GM19043 (cell line): ENCODE results near the gene MAP3K13.
"Not testable (repeated sequence)": the region's sequence is repeated elsewhere in the genome, so short reads cannot be mapped to it uniquely, and the experiment has no call there.

Source experiments
- ATAC-seq: cut with Tn5 transposase; IDR thresholded peaks from one replicate; pipeline ENCODE4 v1.9.1; 2021; ENCODE audit warnings: low read depth; ENCODE audit not compliant: unreplicated experiment

The MAP3K13 gene

DNA sequence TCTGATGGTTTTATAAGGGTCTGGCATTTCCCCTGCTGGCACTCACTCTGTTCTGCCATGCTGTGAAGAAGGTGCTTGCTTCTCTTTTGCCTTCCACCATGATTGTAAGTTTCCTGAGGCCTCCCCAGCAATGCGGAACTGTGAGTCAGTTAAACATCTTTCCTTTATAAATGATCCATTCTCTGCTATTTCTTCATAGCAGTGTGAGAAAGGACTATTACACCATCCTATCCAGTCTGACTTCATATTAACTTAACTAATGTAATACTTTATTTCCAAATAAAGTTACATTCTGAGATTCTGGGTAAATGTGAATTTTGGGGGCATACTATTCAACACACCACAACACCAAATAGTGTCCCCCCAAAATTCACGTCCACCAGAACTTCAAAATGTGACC lies 22.2 kb upstream of the MAP3K13 start:
- ATAC-seq, result no peak

DNA sequence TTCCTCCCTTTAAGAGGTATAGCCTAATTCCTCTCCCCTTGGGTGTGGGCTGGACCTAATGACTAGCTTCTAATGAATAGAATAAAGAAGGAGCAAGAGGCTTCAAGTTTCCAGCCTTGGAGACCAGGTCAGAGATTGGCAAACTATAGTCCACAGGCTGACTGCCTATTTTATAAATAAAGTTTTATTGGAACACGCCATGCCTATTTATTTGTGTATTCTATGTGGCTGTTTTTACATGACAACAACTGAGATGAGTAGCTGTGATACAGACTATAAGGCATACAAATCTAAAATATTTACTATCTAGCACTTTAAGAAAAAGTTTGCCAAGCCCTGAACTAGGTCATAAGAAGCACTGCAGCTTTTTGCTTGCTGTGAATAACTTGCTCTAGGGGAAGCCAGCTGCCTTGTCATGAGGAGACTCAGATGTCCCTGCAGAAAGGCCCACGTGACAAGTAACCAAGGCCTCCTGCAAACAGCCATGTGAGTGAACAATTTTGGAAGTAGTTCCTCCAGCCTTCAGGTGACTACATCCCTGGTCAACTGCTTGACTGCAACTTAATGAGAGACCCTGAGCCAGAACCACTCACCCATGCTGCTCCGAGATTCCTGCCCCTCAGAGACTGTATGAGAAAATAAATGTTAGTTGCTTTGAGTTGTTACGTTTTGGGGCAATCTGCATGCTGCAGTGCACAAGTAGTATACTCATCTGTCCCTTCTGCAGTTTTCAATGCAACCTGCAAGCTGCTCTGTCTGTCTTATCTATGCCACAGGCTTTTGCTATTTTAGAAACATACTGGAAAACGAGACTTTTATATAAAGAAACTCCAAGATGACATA lies 21.1 kb upstream of the MAP3K13 start:
- ATAC-seq, result no peak

DNA sequence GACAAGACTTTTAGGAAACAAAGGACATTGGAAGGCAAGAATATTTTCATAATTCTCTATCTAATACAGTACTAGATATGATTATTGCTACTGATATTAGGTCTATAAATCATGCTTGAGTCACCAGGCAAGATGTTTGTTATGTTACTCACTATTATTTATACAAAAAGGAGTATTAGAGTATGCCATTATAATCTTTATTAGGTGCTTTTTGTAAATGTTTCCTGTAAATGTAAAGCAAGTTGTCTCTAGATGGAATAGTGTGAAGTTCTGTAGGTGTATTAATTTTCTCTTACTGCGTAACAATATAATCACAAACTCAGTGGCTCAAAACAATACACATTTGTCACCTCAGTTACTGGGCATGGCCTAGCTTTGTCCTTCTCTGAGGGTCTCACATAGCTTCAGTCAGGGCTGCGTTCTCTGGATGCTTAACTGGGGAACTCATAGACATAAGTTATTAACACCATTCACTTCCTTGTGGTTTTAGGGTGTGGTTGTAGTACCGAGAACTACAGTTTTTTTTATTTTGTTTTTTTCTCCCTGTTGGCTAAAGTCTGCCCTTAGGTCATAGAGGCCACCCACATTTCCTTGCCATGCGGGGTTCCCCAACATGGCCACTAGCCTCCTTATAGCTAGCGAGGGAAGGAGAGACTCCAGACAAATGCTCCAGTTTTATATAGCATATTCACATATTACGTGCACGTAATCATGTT lies 20.3 kb upstream of the MAP3K13 start:
- no peak for ATAC-seq

DNA sequence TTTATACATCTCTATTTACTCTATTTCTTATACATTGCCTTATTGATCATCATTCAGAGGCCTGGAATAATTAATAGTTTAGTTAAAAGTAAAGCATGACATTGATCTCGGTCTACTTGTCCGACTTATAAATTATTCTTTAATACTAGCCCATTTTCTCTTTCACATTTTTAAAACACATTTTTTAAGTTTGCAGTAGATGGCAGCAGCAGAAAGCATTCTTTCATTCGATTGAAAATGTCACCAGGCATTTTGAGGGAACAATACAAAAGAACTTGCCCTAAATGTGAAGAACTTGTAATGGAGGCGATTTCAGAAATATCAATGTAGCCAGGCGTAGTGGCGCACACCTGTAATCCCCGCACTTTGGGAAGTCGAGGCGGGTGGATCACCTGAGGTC lies 15.5 kb upstream of the MAP3K13 start:
- ATAC-seq, result no peak

DNA sequence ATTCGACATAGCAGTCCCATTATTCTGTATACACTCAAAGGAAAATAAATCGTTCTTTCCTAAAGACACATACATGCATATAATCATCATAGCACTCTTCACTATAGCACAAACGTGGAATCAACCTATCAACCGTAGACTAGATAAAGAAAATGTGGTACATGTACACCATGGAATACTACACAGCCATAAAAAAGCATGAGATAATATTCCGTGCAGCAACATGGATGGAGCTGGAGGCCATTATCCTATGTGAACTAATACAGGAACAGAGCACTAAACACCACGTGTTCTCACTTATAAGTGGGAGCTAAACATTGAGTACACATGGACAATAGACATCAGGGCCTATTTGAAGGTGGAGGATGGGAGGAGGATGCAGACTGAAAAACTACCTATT lies 12.1 kb upstream of the MAP3K13 start:
- no peak for ATAC-seq

DNA sequence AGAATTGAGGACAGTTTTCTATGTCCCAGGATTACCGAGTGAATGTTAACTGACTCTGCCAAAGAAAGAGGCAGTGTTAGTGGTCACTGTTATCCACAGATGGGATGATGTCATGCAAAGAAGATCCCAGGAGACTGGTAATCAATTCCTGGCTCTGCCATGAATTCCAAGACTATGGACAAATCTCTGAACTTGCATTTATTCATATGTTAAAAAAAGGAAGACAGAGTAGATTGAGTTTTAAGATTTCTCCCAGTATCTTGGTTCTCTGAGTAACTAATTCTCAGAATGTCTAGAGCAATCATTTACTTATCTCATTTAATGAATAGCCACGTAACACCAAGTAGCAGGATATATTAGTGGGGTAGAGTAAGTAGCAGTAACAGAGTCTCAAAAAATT lies 11.5 kb upstream of the MAP3K13 start:
- no peak for ATAC-seq

DNA sequence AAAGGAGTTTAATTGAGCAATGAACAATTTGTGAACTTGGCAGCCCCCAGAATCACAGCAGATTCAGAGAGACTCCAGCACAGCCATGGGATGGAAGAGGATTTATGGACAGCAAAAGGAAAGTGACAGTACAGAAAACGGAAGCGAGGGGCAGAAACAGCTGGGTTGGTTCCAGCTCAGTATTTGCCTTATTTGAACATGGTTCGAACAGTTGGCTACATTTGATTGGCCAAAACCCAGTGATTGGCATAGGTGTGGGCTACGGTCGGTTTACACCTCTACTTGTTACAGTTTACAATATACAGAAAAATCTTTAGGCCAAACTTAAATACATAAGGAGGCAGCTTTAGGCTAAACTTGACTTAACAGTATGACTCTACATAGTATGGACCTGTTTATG lies 9.7 kb upstream of the MAP3K13 start:
- ATAC-seq, result no peak

DNA sequence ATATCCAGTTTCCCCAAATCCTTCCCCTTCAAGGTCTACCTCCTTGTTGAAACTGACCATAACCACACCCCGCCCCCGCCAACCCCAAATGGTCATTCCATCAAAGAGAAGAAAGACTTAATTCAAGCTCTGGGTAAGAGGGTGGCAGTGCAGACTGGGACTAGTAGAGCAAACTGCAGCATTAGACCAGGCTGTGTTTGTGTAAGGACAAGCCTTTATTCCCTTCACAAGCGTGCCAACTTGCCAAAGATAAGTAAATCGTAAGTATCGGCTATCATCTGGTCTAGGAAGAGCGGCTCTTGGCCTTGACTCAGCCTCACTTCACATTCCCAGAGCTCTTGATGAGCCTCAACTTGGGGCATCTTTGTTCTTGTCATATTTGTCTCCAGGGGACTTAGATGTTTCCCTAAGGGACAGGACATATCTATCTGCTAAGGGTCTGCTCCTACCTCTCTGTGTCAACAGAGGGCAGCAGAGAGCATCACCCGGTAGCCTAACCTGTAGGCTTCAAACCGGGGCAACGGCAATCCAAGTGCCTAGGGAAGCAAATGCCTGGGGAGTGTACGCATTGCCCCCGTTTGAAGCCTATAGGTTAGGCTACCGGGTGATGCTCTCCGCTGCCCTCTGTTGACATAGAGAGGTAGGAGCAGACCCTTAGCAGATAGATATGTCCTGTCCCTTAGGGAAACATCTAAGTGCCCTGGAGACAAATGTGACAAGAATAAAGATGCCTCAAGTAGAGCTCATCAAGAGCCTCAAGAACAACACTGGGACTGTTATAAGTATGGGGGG lies 8.9 kb upstream of the MAP3K13 start:
- peak; percentile 99 for ATAC-seq

DNA sequence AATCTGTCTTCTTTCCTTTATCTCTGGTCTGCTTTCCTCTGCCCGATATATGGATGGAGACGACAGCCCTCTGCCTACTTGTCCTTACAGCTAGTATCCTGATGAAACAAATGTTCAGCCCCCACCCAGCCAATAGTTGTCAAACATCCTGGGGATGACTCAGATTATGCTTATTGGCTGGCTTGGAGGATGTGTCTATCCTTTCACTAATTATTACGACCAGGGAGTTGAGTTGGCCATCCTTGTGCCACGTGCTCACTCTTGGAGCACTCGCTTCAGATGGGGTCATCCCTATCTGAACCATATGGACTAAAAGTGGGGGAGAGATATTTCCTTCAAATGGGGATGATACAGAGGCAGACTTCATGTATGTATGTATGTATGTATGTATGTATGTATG lies 6.4 kb upstream of the MAP3K13 start:
- ATAC-seq, result no peak

DNA sequence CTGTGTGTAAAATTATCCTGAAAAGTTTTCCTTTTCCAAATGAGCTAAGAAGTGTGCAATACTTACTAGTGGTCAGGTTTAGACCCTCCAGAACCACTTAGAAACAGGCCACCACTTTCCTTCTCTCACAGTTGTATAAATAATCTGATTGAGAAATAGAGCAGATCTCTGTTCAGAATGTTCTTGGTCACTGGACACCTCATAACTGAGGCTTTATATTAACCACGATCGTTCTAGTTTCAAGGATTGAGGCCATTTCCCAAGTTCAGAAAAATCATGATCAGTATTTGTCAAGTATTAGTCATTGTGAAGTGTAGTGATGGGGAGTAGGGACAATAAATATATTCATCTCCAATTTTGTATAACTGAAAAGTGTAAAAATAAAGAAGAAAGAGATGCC lies 1.0 kb upstream of the MAP3K13 start:
- ATAC-seq, result no peak

DNA sequence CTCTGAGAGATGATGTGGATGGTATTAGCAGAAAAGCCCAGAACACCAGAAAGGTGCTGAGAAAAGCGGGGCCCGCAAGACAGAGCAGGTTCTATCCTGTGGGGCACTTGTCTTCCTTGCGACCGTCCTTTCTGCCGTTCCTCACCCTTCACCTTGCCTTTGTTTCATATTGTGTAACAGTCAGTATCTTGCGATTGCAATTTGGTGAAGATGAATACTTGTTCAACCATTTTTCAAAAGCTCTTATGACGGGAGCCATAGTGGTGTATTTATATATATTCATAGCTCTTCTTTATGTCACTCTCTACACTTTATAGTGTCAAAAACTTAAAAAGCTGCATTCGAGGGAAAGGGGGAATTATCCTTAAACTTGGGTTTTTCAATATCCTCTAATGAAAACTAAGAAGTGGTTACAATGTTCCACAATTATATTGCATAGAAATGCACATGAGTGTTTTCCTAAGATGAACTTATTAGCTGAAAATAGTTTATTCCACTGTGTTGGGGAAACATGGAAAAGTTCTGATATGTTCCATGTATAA lies 797 bp downstream of the MAP3K13 start:
- peak; percentile 29 for ATAC-seq

DNA sequence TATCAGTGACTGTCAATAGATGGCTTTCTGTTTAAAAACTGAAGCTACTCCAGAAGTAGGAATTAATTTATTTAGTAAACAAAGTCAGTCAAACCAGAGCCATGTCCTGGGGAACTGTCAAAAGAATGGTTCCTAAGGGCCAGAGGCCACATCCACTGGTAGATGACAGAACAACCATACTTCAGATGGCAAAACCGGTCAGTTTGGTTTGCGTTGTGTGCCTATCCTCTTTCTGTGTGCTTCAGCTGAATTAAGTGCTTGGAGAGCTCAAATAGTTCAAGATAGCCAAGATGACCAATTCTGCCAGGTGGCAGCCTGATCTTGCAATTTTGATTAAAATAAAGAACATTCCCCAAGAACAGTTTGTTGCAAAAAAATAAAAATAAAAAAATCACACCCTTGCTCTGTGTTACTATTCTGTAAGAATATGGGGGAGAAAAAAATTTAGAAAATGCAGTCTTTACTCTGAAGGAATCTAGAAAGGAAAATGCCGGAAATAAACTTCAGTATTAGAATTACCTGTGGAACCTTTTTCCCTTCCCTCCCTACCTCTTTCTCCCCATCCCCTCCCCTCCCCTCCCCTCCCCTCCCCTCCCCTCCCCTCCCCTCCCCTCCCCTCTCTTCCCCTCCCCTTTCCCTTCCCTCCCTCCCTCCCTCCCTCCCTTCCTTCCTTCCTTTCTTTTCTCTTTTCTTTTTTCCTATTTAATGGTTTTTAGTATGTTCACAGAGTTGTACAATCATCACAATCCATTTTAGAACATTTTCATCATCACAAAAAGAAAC lies 2.5 kb downstream of the MAP3K13 start:
- no peak for ATAC-seq

DNA sequence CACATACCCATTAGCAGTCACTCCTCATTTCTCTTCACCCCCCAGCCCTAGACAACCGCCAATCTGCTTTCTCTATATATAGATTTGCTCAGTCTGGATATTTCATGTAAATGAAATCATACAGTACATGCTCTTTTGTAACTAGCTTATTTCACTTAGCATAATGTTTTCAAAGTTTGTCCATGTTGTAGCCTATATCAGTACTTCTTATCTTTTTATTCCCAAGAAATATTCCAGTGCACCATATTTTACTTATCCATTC lies 3.1 kb downstream of the MAP3K13 start:
- no peak for ATAC-seq

DNA sequence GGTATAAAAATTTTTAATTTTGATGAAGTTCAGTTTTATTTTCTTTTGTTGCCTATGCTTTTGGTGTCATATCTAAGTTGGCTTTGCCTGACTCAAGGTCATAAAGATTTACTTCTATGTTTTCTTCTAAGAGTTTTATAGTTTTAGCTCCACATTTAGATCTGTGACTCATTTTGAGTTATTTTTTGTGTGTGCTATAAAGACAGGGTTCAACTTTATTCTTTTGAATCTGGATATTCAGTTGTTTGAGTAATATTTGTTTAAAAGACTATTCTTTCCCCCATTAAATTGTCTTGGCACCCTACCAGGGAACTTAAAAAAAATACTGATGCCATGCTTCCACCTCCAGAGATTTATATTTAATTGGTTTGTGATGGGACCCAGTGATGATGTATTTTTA lies 4.0 kb downstream of the MAP3K13 start:
- no peak for ATAC-seq

DNA sequence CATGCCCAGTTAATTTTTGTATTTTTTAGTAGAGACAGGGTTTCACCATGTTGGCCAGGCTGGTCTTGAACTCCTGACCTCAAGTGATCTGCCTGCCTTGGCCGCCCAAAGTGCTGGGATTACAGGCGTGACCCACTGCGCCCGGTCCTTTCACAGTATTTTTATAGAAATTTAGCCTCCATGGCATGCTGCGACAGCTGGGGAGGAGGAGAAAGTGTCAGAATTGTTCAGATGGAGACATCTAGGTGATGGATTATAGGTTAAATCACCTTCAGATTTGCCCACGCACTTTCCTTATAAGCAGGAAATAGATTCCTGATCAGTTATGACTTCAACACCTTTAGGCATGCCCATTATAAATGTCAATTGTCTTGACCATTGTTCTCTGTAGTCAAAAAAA lies 7.4 kb downstream of the MAP3K13 start:
- not testable (repeated sequence) for ATAC-seq

DNA sequence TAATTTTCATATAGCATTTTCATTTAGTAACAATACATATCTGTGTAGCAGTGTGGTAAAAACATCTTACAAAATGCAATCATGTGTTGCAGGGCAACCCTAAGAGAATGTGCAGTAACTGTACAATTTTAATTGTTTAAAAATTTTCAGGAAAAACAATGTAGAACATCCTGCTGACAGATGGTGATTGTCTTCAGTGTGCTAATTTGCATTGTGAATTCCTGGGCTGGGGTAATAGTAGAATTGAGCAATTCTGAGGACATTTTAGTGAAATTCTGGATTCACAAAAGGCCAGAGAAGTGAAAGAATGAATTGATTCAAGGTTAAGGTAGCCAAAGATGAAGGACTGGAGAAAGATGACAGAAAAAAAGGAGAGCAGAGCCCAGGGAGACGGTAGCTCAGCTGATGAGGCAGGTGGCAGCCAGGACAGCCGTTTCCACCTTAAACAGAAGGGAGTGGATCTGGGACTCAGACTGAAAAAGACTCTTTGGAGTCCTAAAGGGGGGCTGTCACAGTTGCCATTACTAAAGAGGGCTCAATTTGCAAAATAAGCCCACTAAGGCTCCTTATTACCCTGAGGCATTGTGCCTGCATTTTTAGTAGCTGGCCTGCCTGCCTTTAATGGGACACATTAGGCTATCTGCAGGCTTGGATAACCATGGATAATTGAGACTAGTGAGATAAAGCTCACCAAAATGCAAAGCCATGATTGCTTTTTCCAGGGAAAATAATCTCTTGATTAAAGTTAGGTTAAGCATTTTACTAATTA lies 8.6 kb downstream of the MAP3K13 start:
- no peak for ATAC-seq

DNA sequence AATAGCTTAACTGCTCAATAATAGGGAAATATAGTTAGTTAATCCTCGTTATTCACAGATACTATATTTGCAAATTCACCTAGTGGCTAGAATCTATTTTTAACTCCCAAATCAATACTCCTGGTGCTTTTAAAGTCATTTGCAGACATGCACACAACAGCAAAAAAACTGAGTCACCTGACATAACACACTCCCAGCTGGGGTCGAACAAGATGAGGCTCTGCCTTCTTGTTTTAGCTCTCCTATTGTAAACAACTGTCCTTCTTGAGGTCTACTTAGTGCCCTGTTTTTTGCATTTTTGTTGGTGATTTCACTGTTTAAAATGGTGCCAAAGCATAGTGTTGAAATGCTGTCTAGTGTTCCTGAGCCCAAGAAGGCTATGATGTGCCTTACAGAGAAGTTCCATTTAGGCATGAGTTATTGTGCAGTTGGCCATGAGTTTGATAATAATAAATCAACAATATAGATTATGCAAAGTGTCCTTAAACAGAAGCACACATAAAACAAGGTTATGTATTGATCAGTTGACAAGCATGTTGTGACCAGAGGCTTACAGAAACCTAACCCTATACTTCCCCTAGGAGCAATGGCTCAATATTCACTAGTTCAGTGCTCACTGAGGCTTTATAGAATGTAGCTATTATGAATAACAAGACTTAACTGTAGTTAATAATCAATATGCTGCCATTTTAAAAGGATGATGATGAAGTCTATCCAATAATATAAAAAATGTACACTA lies 18.6 kb downstream of the MAP3K13 start:
- ATAC-seq, result no peak

DNA sequence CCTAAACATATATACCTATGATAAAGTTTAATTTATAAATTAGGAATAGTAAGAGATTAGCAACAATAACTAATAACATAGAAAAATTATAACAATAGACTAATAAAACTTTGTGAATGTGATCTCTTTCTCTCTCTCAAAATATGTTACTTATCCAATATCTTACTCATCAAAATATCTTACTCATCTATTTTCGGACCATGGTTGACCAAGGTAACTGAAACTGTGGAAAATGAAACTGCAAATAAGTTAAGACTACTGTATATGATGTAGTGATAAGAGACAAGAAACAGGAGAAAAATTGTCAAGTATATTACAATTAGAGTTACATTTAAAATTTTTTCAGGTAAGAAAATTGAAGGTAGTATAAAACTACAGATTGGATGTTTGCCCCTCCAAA lies 19.2 kb downstream of the MAP3K13 start:
- ATAC-seq, result no peak

DNA sequence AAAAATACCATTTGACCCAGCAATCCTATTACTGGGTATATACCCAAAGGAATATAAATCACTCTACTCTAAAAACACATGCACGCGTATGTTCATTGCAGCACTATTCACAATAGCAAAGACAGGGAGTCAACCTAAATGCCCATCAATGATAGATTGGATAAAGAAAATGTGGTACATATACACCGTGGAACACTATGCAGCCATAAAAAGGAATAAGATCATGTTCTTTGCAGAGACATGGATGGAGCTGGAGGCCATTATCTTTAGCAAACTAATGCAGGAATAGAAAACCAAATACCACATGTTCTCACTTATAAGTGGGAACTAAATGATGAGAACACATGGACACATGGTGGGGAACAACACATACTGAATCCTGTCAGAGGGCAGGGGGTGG lies 23.6 kb downstream of the MAP3K13 start:
- ATAC-seq, result not testable (repeated sequence)
